ENCODE measurements around the gene ZNF566. TPM values are rescaled to one million over a fixed set of nuclear protein-coding genes. Genes with fewer than 3 reads are reported as not detected.

The ZNF566 gene
- total and polyA plus RNA-seq, 2 of the 13 experiments (the other 11 are each of a cell fraction or from before 2014, with no cell fraction given), result 4.8 to 13.7 TPM

DNA sequence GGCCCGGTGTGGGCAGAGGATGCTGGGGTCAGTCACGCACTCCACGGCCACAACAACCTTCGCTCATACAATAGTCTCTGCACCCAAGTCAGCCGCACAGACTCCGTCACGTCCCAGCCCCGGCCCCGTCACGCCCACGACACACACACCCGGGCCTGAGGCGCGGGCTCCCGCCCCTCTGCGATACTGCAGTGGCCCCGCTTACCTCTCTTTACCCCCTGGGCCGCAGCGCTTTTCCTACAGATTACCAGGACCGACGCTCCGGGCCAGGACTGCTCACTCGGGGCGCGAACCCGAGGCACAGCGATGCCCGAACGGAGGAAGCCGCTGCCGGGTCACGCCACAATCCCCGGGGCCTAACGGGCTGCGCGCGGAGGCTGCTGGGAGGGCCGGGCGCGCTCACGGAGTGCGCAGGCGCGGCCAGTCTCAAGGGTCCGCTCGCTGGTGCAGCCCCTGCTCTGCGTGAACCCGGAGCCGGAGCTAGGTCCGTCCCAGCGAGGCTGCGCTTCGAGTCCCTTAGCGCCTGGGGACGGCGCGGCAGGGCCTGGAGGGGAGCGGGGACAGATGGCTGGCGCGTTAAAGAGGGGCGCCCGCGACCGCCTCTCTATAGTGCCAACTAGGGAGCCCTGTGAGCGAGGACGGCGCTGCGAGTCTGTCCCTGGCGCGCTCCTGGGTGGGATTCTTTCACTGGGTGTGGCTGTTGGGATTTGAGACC lies 70.9 kb downstream of the ZNF566 start, which contains the start of gene ZFP82 (continued):
- TF ChIP-seq ZNF362 (CRISPR knock-in tag; IDR thresholded peaks at IDR 0.05; ENCODE audit: borderline replicate concordance), result no peak
- TF ChIP-seq MLLT10 (CRISPR knock-in tag; IDR thresholded peaks at IDR 0.05), result no peak
- TF ChIP-seq, protein P1, sequence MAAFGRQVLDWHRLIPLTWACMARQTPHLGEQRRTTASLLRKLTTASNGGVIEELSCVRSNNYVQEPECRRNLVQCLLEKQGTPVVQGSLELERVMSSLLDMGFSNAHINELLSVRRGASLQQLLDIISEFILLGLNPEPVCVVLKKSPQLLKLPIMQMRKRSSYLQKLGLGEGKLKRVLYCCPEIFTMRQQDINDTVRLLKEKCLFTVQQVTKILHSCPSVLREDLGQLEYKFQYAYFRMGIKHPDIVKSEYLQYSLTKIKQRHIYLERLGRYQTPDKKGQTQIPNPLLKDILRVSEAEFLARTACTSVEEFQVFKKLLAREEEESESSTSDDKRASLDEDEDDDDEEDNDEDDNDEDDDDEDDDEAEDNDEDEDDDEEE (CRISPR knock-in tag; IDR thresholded peaks at IDR 0.05), result no peak
- TF ChIP-seq, protein P2, sequence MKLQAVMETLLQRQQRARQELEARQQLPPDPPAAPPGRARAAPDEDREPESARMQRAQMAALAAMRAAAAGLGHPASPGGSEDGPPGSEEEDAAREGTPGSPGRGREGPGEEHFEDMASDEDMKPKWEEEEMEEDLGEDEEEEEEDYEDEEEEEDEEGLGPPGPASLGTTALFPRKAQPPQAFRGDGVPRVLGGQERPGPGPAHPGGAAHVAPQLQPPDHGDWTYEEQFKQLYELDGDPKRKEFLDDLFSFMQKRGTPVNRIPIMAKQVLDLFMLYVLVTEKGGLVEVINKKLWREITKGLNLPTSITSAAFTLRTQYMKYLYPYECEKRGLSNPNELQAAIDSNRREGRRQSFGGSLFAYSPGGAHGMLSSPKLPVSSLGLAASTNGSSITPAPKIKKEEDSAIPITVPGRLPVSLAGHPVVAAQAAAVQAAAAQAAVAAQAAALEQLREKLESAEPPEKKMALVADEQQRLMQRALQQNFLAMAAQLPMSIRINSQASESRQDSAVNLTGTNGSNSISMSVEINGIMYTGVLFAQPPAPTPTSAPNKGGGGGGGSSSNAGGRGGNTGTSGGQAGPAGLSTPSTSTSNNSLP (IDR thresholded peaks at IDR 0.05; ENCODE audit: low read depth, low read length), result no peak
- no peak for TF ChIP-seq ZNF530 (CRISPR knock-in tag; IDR thresholded peaks at IDR 0.05; ENCODE audit: low read depth)
- TF ChIP-seq STAT6 (CRISPR knock-in tag; IDR thresholded peaks at IDR 0.05; ENCODE audit: borderline replicate concordance), result no peak; the same call in 1 of the 2 replicates
- 0 out of 2 replicates have a peak, but pooled peaks have one; percentile 27 for TF ChIP-seq ZNF776 (CRISPR knock-in tag; IDR thresholded peaks at IDR 0.05)
- TF ChIP-seq U2AF2 (IDR thresholded peaks at IDR 0.05; ENCODE audit: low read depth, low read length), result no peak
- TF ChIP-seq ZNF33A (CRISPR knock-in tag; IDR thresholded peaks at IDR 0.05; ENCODE audit: borderline replicate concordance), result no peak
- peak; percentile 18; the same call in 1 of the 2 replicates for TF ChIP-seq ZNF274 (CRISPR knock-in tag; IDR thresholded peaks at IDR 0.05)
- no peak for TF ChIP-seq ZSCAN30 (CRISPR knock-in tag; IDR thresholded peaks at IDR 0.05)
- TF ChIP-seq, protein P3, sequence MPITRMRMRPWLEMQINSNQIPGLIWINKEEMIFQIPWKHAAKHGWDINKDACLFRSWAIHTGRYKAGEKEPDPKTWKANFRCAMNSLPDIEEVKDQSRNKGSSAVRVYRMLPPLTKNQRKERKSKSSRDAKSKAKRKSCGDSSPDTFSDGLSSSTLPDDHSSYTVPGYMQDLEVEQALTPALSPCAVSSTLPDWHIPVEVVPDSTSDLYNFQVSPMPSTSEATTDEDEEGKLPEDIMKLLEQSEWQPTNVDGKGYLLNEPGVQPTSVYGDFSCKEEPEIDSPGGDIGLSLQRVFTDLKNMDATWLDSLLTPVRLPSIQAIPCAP (CRISPR knock-in tag; IDR thresholded peaks at IDR 0.05; ENCODE audit: low read depth), result no peak
- TF ChIP-seq ATRX (CRISPR knock-in tag; IDR thresholded peaks at IDR 0.05; ENCODE audit: borderline replicate concordance), result no peak
- TF ChIP-seq ZNF576 (CRISPR knock-in tag; IDR thresholded peaks at IDR 0.05), result no peak
- TF ChIP-seq ZNF230 (CRISPR knock-in tag; IDR thresholded peaks at IDR 0.05), result 0 out of 2 replicates have a peak, but pooled peaks have one; percentile 22
- no peak for TF ChIP-seq ZNF432 (CRISPR knock-in tag; IDR thresholded peaks at IDR 0.05; ENCODE audit: borderline replicate concordance)
- TF ChIP-seq CERS6 (CRISPR knock-in tag; IDR thresholded peaks at IDR 0.05), result no peak
- no peak for TF ChIP-seq KAT2B (IDR thresholded peaks at IDR 0.05; ENCODE audit: borderline replicate concordance, low read depth, low read length)
